Right forelimb (tissue), 1 donor: ENCODE data around the gene UBE2E3.
"Not testable (repeated sequence)": the region's sequence is repeated elsewhere in the genome, so short reads cannot be mapped to it uniquely, and the experiment has no call there.

Source experiments
- DNase-seq: peaks from one replicate; pipeline ENCODE4 v3.0.0-alpha.2; 2018

Gene UBE2E3

DNA sequence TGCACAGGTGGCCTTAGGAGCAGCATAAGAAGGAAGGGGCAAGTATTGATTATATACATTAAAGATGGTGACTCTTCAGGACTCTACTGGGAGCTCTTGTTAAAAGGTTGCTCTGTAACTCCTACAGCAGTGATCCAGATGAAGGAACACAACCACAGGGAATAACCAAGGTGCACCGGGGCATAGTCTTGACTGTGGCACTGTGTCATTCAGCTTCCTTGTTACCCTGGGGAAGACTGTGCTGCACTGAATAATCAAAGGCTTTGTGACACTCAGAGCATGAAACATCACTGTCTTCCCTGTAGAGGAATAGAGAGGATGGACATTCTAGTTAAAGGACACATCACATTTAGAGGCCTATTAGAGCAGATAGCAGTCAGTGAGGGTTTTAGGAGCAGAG, 105.3 kb downstream of the UBE2E3 start:
- no peak for DNase-seq

- not testable (repeated sequence) for DNase-seq
Measured at GRCh38 chr2:181091920-181092319, 111.5 kb downstream of the UBE2E3 start.

DNA sequence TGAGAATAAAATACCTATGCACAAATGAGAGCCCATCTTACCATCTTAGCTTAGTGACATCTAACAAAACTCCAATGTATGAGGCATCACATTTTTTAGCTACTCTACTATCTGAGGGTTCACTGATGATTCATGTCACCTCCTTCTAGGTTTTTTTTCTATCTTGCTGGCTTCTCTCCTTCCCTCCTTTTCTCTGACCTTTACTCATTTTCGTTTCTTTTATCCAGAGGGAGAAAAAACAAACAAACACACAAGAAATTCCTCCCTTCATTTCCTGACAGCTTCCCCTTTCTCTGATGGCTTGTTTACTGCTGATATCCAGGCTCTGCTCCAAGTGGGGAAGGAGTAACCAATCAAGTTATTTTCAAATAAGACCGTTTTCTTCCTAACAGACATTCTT, 115.1 kb downstream of the UBE2E3 start:
- DNase-seq, result no peak

DNA sequence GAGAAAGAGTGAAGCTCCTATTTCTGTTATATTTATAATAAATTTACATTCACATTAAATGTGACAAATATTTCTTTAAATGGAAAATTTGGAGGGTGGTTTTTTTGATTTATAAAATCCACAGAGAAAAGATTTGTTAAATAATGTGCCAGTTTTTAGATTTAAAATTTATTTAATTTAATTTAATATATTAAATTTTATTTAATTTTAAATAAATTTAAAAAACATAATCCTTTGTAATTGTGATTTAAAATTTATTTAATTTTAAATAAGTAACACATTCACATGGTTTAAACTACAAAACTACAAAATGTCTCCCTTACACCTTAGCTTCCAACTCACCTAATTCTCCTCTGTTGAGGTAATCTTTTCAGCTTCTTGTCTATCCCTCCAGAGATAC, 123.3 kb downstream of the UBE2E3 start:
- no peak for DNase-seq

GRCh38 chr2:181104512-181105115, 124.2 kb downstream of the UBE2E3 start:
- no peak for DNase-seq

DNA sequence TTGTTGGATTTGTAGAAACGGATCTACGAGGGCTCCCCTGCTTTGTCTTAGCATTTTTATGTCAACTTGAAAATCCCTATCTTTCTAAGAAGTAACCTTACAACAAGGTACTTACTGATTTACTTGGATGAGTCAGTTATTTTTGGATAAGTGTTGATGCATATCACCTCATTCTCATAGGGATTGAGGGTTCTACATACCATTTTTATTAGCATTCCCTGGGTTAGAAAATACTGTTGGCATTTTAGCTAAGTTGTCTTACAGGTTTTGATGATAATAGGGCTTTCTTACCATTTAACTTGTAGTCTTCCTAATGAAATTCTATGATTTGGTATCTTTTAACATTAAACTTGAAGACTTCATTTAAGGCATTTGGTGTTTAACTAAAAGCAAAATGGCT, 125.2 kb downstream of the UBE2E3 start:
- no peak for DNase-seq

GRCh38 chr2:181106229-181106628, 125.8 kb downstream of the UBE2E3 start:
- DNase-seq, result no peak

GRCh38 chr2:181106789-181107627, 126.6 kb downstream of the UBE2E3 start:
- no peak for DNase-seq

DNA sequence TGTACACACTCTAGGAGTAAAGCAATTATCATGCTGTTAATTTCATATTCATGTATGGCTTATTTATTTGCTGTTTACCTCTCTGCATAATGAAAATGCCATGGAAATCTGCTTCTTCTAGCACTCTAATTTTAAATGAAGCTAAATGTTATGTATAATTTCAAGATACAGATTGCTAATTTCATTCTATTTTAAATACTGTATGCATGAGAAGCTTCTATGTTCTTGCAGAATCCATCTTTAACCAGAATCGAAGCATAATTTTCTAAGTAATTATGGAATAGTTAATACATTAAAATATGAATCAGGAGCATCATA, 127.2 kb downstream of the UBE2E3 start:
- DNase-seq, result no peak

GRCh38 chr2:181111059-181111458, 130.7 kb downstream of the UBE2E3 start:
- DNase-seq, result no peak

- DNase-seq, result no peak
Measured at GRCh38 chr2:181112916-181113315, 132.5 kb downstream of the UBE2E3 start.
